ENCODE measurements around the gene LRRC26. TPM values are rescaled to one million over a fixed set of nuclear protein-coding genes. Genes with fewer than 3 reads are reported as not detected.
A peak's percentile ranks its signal among the peaks of the same experiment; 100 is the strongest.

LRRC26 gene
- total RNA-seq, 1 experiment from 2014 or later = 0.40 TPM

DNA sequence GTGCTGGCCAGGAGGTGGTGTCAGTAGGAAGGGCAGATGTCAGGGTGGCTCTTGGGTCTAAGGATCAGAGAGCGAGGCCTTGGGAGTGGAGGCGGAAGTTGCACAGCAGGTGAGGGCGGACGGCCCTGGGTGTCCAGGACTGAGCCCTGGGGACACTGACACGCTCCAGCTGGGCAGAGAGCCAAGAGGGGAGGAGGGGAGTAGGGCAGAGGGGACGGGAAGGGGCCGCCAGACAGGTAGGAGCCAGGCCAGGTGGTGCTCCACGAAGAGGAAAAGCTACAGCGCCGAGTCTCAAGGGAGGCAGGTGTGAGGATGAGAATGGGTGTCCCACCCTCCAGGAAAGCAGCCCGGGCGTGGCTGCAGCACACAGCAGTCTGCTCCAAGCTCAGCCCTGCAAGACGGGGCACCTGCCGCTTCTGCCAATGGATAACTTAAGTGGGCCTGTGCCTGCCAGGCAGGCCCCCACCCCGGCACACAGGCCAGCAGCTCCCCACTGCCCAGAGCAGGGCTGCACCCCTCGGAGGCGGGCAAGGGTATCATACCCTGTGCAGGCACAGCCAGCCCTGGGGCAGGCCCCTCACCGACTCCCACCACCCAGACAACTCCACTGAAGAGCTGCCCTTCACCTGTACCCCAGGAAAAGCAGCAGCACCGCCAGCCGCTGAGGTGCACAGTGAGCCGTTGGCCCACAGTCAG is 25.8 kb upstream of the LRRC26 start:
- Histone ChIP-seq H3K36me3 (ENCODE audit: low read depth, low read length) (no peaks in the 10 kb centered on the region), H2AFZ (ENCODE audit: low read length) (no peak overlapping the region), H3K27ac (ENCODE audit: low read length) (no peak overlapping the region), H3K4me1 (ENCODE audit: insufficient read depth, low read length) (peaks cover 41% of the 10 kb centered on the region), H3K9me3 (ENCODE audit: low read length) (no peaks in the 10 kb centered on the region), H3K79me2 (ENCODE audit: low read length) (peaks cover 20% of the 10 kb centered on the region), H3F3A (ENCODE audit: low read length, unreplicated experiment) (no peaks in the 10 kb centered on the region), H3K4me2 (ENCODE audit: low read length) (peak overlapping the region; percentile 58), H3K4me3 (ENCODE audit: low read length) (no peak overlapping the region), H3K9ac (ENCODE audit: low read length) (no peak overlapping the region), H3K27me3 (ENCODE audit: low read length) (no peaks in the 10 kb centered on the region), H4K20me1 (ENCODE audit: low read length) (peaks cover 14% of the 10 kb centered on the region; the same call in 1 of the 2 replicates), H3K9me2 (replicated peaks; ENCODE audit: low read length) (no peaks in the 10 kb centered on the region)
- POLR2A ChIA-PET (ENCODE audit: unreplicated experiment) = no interaction called here
- no TSS peak for BruUV-seq (replicated peaks)
- TF ChIP-seq EZH2 (IDR thresholded peaks at IDR 0.05; ENCODE audit: low read length, unreplicated experiment) (no peak), EZH2phosphoT487 (IDR thresholded peaks at IDR 0.05; ENCODE audit: borderline replicate concordance, low read length) (no peak), CTCF (conservative IDR thresholded peaks at IDR 0.05; ENCODE audit: low read depth, low read length) (no peak)
- DNase-seq = peak; percentile 51
- no peak; the same call in 1 of the 2 replicates for ATAC-seq
- intact Hi-C loops (cut with micrococcal nuclease) = no loop called here
- CTCF ChIA-PET = no interaction called here

DNA sequence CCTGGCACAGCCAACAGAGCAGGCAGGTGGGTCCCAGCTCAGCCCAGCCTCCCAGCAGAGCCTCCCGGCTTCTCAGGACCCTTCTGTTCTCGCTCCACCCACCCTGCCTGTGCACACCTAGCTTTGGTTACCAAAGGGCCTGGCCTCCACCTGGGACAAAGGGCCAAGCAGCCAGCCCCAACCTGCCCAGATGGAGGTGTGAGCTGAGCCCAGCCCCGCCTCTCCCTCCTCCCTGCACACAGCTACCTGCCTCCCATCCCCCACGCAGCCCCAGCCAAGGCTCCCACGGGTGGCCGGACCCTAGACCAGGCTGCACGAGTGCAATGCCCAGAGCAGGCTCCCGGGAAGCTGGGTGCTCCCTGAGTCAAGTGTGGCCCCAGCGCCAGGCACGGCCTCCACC is 25.1 kb upstream of the LRRC26 start:
- no peak for DNase-seq
- H3K4me2 ChIP-seq (ENCODE audit: low read length) = peak overlapping the region; percentile 58
- POLR2A ChIA-PET (ENCODE audit: unreplicated experiment) = no interaction called here
- no TSS peak for BruUV-seq (replicated peaks)
- H3F3A ChIP-seq (ENCODE audit: low read length, unreplicated experiment) = no peaks in the 10 kb centered on the region
- TF ChIP-seq CTCF (conservative IDR thresholded peaks at IDR 0.05; ENCODE audit: low read depth, low read length) = no peak
- TF ChIP-seq EZH2 (IDR thresholded peaks at IDR 0.05; ENCODE audit: low read length, unreplicated experiment) = no peak
- TF ChIP-seq EZH2phosphoT487 (IDR thresholded peaks at IDR 0.05; ENCODE audit: borderline replicate concordance, low read length) = no peak
- peaks cover 45% of the 10 kb centered on the region for H3K4me1 ChIP-seq (ENCODE audit: insufficient read depth, low read length)
- no peaks in the 10 kb centered on the region for H3K27me3 ChIP-seq (ENCODE audit: low read length)
- peaks cover 19% of the 10 kb centered on the region for H4K20me1 ChIP-seq (ENCODE audit: low read length)
- no peak overlapping the region for H3K4me3 ChIP-seq (ENCODE audit: low read length)
- intact Hi-C loops (cut with micrococcal nuclease) = no loop called here
- H2AFZ ChIP-seq (ENCODE audit: low read length) = no peak overlapping the region
- no peak for ATAC-seq
- CTCF ChIA-PET = no interaction called here
- no peaks in the 10 kb centered on the region for H3K36me3 ChIP-seq (ENCODE audit: low read depth, low read length)
- H3K9me2 ChIP-seq (replicated peaks; ENCODE audit: low read length) = no peaks in the 10 kb centered on the region
- H3K9ac ChIP-seq (ENCODE audit: low read length) = no peak overlapping the region
- peaks cover 23% of the 10 kb centered on the region for H3K79me2 ChIP-seq (ENCODE audit: low read length)
- no peaks in the 10 kb centered on the region for H3K9me3 ChIP-seq (ENCODE audit: low read length)
- H3K27ac ChIP-seq (ENCODE audit: low read length) = no peak overlapping the region

DNA sequence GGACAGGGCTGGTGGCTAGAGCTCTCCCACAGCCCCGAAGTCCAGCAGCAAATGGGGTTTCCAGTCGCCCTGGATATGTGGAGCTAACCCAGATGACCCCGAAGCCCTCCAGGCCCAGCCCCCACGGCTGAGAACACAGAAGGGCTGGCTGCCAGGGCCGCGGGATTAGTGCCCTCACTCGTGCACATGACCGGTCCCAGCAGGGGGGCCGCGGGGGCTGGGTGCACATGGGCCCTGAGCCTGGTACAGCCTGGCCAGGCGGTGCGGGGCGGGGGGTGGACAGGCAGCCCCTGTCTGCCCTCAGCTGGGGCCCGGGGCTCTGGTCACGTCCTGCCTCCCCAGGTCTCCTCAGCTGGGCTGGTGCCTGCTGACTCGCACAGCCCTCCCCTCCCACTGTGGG is 24.5 kb upstream of the LRRC26 start:
- no peaks in the 10 kb centered on the region for H3K36me3 ChIP-seq (ENCODE audit: low read depth, low read length)
- no peak overlapping the region for H3K4me2 ChIP-seq (ENCODE audit: low read length)
- intact Hi-C loops (cut with micrococcal nuclease) = no loop called here
- DNase-seq = no peak
- TF ChIP-seq EZH2phosphoT487 (IDR thresholded peaks at IDR 0.05; ENCODE audit: borderline replicate concordance, low read length) (no peak), EZH2 (IDR thresholded peaks at IDR 0.05; ENCODE audit: low read length, unreplicated experiment) (no peak), CTCF (conservative IDR thresholded peaks at IDR 0.05; ENCODE audit: low read depth, low read length) (no peak)
- ChIA-PET POLR2A (ENCODE audit: unreplicated experiment) (no interaction called here), CTCF (no interaction called here)
- no peaks in the 10 kb centered on the region for H3F3A ChIP-seq (ENCODE audit: low read length, unreplicated experiment)
- H3K9me3 ChIP-seq (ENCODE audit: low read length) = no peaks in the 10 kb centered on the region
- H3K27me3 ChIP-seq (ENCODE audit: low read length) = no peaks in the 10 kb centered on the region
- H4K20me1 ChIP-seq (ENCODE audit: low read length) = peaks cover 22% of the 10 kb centered on the region
- peaks cover 26% of the 10 kb centered on the region for H3K79me2 ChIP-seq (ENCODE audit: low read length)
- no peak for ATAC-seq
- no peak overlapping the region for H2AFZ ChIP-seq (ENCODE audit: low read length)
- no peak overlapping the region for H3K4me3 ChIP-seq (ENCODE audit: low read length)
- no peak overlapping the region for H3K9ac ChIP-seq (ENCODE audit: low read length)
- no peaks in the 10 kb centered on the region for H3K9me2 ChIP-seq (replicated peaks; ENCODE audit: low read length)
- H3K4me1 ChIP-seq (ENCODE audit: insufficient read depth, low read length) = peaks cover 48% of the 10 kb centered on the region
- no TSS peak for BruUV-seq (replicated peaks)
- no peak overlapping the region for H3K27ac ChIP-seq (ENCODE audit: low read length)

Measured in PC-3 (cell line).